Thymus (tissue), 11 donors: ENCODE data around the gene CHD9. TPM values are rescaled to one million over a fixed set of nuclear protein-coding genes. Genes with fewer than 3 reads are reported as not detected.

Experiments used
- DNase-seq, 9 donors: peaks; one replicate each; pipeline ENCODE4 v3.0.0-alpha.2; 2013; ENCODE audit warnings: low spot score in 9 of 9, low read depth in 6 of 9, missing footprints in 1 of 9
- H3K27ac ChIP-seq, 2 donors: one replicate each; pipeline ENCODE4 v1.5.1; 2013; ENCODE audit warnings: control low read depth in 1 of 2, low read depth in 1 of 2, low read length in 1 of 2, mild to moderate bottlenecking in 1 of 2, moderate library complexity in 1 of 2
- H3K27me3 ChIP-seq, 2 donors: one replicate each; pipeline ENCODE4 v1.5.1; 2013; ENCODE audit warnings: low read length in 1 of 2; ENCODE audit not compliant: control insufficient read depth in 2 of 2, insufficient read depth in 1 of 2
- H3K36me3 ChIP-seq, 2 donors: one replicate each; pipeline ENCODE4 v1.5.1; 2013; ENCODE audit warnings: low read length in 1 of 2, mild to moderate bottlenecking in 1 of 2, moderate library complexity in 1 of 2; ENCODE audit not compliant: control insufficient read depth in 2 of 2, insufficient read depth in 2 of 2
- H3K4me1 ChIP-seq, 2 donors: one replicate each; pipeline ENCODE4 v1.5.1; 2013; ENCODE audit warnings: low read length in 2 of 2; ENCODE audit not compliant: control insufficient read depth in 2 of 2, insufficient read depth in 2 of 2
- H3K4me3 ChIP-seq, 2 donors: one replicate each; pipeline ENCODE4 v1.5.1; 2013; ENCODE audit warnings: low read length in 2 of 2, control low read depth in 1 of 2, mild to moderate bottlenecking in 1 of 2
- H3K9me3 ChIP-seq, 2 donors: one replicate each; pipeline ENCODE4 v1.5.1; 2013; ENCODE audit warnings: low read length in 1 of 2, mild to moderate bottlenecking in 1 of 2; ENCODE audit not compliant: control insufficient read depth in 2 of 2, insufficient read depth in 1 of 2
- WGBS: extraction: QIAGEN DNeasy Blood & Tissue Kit; methylation state at CpG from one replicate; pipeline ENCODE4 v1.1.7; 2013; 5-methylcytosine and 5-hydroxymethylcytosine counted together
- polyA plus RNA-seq: library from polyadenylated mRNA; stranded (reverse); fragments of 200-250 nt; gene quantifications from one replicate; pipeline ENCODE4 v1.2.3, GENCODE V29; 2013
- total RNA-seq: library from RNA; stranded (reverse); fragments of 120-200 nt; gene quantifications from one replicate; pipeline ENCODE4 v1.2.4, GENCODE V29; 2013
- donor health status: healthy.

Gene CHD9
- total and polyA plus RNA-seq, 2 donors, result 15.3 to 43.7 TPM

- Histone ChIP-seq H3K4me1 (no peaks in the 10 kb centered on the region), H3K36me3 (no peaks in the 10 kb centered on the region), H3K4me3 (no peak overlapping the region), H3K9me3 (peaks cover 0 to 4% of the 10 kb centered on the region in 2 donors), H3K27me3 (peaks cover 0 to 2% of the 10 kb centered on the region in 2 donors), H3K27ac (no peak overlapping the region)
- DNase-seq, result no peak
- WGBS, result 93% methylated on average over 11 of the region's 11 CpGs
Observed at GRCh38 chr16:53355064-53355463, 300.3 kb downstream of the CHD9 start.

- DNase-seq, result no peak
- WGBS, result 65% methylated on average over 4 of the region's 4 CpGs
- no peak overlapping the region for H3K4me3 ChIP-seq
- H3K27ac ChIP-seq, result no peak overlapping the region
- peaks cover 0 to 2% of the 10 kb centered on the region in 2 donors for H3K27me3 ChIP-seq
- H3K4me1 ChIP-seq, result no peaks in the 10 kb centered on the region
- no peaks in the 10 kb centered on the region for H3K36me3 ChIP-seq
- H3K9me3 ChIP-seq, result no peaks in the 10 kb centered on the region
Observed at GRCh38 chr16:53356478-53357207, 301.9 kb downstream of the CHD9 start.

DNA sequence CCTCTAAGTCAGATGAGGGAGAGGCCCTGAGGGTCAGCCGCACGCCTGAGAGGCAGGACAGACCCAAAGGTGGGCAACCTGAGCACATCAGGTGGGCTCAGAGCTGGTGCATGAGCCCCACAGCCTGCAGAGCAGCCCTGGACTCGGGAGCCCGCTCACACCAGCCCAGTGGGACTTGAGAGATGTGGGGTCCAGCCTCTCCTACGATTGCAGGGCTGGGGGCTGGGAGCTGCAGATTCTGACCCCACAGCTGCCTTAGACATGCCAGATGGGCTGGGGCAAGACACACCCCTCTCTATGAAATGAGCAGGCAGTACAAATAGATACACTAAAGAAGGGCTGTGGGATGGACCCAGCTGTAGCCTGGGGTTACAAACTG, 302.4 kb downstream of the CHD9 start:
- Histone ChIP-seq H3K4me3 (no peak overlapping the region), H3K36me3 (no peaks in the 10 kb centered on the region), H3K9me3 (no peaks in the 10 kb centered on the region), H3K4me1 (no peaks in the 10 kb centered on the region), H3K27ac (no peak overlapping the region), H3K27me3 (peaks cover 0 to 2% of the 10 kb centered on the region in 2 donors)
- no peak for DNase-seq
- 92% methylated on average over 5 of the region's 5 CpGs for WGBS

GRCh38 chr16:53357955-53358354, 303.2 kb downstream of the CHD9 start:
- Histone ChIP-seq H3K4me1 (no peaks in the 10 kb centered on the region), H3K27ac (no peak overlapping the region), H3K27me3 (peaks cover 0 to 2% of the 10 kb centered on the region in 2 donors), H3K9me3 (no peaks in the 10 kb centered on the region), H3K36me3 (no peaks in the 10 kb centered on the region), H3K4me3 (no peak overlapping the region)
- WGBS, result 79% methylated on average over 4 of the region's 4 CpGs
- no peak for DNase-seq

DNA sequence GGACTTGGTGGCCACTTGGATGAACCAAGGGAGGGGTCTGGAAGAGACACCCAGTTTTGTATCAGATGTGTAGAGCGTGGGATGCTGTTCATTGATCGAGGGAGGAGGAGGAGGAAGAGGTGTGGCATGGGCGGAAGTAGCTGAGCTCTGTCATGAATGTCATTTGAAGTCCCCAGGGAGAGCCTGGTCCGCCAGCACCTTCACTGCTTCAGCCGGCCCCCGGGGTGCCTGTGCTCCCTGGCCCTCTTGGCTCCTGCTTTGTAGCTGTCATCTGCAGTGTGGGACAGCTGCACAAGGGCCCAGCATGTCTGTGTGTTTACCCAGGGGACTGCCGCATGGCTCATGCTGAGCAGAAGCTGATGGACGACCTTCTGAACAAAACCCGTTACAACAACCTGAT, 304.1 kb downstream of the CHD9 start:
- 78% methylated on average over 9 of the region's 9 CpGs for WGBS
- no peak for DNase-seq

DNA sequence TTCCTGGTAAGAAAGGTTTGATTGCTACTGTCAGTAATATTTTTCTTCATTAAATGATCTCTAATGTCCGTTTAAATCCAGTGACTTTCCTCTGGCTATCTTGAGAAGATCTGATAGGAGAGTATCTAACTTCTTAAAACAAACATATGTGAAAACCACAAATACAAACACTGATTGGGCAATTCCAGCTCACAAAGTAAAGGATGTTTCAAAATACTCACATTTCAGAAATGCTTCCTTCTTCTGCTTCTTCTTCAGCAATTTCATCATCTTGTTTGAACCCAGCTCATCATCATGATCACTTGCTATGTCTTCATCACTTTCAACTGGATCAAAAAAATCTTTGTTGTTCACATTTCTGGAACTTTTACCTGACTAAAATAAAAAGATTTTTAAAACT, 315.1 kb downstream of the CHD9 start:
- H3K27ac ChIP-seq, result no peak overlapping the region
- no peak for DNase-seq
- 81% methylated on average over 1 of the region's 1 CpG for WGBS
- no peak overlapping the region for H3K4me3 ChIP-seq
- peaks cover 2 to 10% of the 10 kb centered on the region in 2 donors for H3K9me3 ChIP-seq
- peaks cover 20 to 43% of the 10 kb centered on the region in 2 donors for H3K27me3 ChIP-seq
- H3K4me1 ChIP-seq, result peaks cover 6 to 8% of the 10 kb centered on the region in 2 donors
- no peaks in the 10 kb centered on the region for H3K36me3 ChIP-seq

More for the DNA sequence above, 304.1 kb downstream of the CHD9 start:
- no peaks in the 10 kb centered on the region for H3K9me3 ChIP-seq
- H3K36me3 ChIP-seq, result no peaks in the 10 kb centered on the region
- H3K27me3 ChIP-seq, result peaks cover 0 to 2% of the 10 kb centered on the region in 2 donors
- no peaks in the 10 kb centered on the region for H3K4me1 ChIP-seq
- no peak overlapping the region for H3K4me3 ChIP-seq
- no peak overlapping the region for H3K27ac ChIP-seq

GRCh38 chr16:53370827-53371226, 316.0 kb downstream of the CHD9 start:
- H3K4me1 ChIP-seq, result peaks cover 6 to 8% of the 10 kb centered on the region in 2 donors
- H3K9me3 ChIP-seq, result peaks cover 2 to 10% of the 10 kb centered on the region in 2 donors
- no peak for DNase-seq
- no peaks in the 10 kb centered on the region for H3K36me3 ChIP-seq
- H3K27ac ChIP-seq, result no peak overlapping the region
- no peak overlapping the region for H3K4me3 ChIP-seq
- peaks cover 20 to 46% of the 10 kb centered on the region in 2 donors for H3K27me3 ChIP-seq

DNA sequence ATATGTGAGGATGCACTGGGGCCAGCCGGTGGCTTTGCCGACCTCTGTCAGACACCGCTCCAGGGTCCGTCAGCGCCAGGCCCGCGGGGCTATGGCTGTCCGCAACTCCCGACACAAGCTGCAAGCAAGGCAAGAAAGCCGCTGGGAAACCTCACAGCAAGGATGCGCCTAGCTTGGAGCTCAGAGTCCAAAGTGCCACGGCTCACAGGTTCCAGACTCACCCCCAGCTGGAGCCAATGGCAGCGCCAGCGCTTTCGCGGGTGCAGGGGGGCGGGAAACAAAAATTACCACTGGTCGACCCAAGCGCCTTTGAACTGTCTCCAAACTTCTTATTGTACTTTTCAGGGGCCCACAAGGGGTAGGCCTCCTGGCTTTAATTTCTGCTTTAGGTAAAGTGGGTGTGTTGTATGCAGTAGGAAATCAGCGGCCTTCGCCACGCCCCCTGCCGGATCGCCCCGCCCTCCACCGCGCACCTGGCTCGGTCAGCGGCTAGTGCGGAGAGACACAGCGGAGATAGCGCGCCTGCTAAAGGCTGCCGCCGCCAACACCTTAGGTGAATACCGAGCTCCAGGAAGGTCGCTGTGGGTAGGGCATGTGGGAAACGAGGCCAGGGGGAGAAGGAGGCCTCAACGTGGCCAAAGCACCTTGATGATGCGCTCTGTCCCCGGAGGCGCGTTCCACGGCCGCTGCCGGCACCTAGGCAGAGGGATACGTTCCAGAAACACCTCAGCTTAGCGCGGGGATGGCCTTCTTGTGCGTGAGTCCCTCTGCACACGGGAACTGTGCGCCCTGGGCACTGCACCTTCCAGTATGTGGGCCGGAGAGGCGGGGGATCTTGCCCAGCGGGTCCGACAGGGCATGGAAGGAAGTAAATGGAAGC, 318.4 kb downstream of the CHD9 start:
- no peaks in the 10 kb centered on the region for H3K36me3 ChIP-seq
- 17% methylated on average over 56 of the region's 56 CpGs for WGBS
- peaks cover 2 to 10% of the 10 kb centered on the region in 2 donors for H3K9me3 ChIP-seq
- H3K4me1 ChIP-seq, result peaks cover 6 to 8% of the 10 kb centered on the region in 2 donors
- H3K27ac ChIP-seq, result peak overlapping the region in 1 of 2 donors; percentile 18
- peak overlapping the region in 1 of 2 donors; percentile 27 for H3K4me3 ChIP-seq
- DNase-seq, result peak in 7 of 9 donors; percentile 6 to 67 (median 33)
- peaks cover 20 to 46% of the 10 kb centered on the region in 2 donors for H3K27me3 ChIP-seq

DNA sequence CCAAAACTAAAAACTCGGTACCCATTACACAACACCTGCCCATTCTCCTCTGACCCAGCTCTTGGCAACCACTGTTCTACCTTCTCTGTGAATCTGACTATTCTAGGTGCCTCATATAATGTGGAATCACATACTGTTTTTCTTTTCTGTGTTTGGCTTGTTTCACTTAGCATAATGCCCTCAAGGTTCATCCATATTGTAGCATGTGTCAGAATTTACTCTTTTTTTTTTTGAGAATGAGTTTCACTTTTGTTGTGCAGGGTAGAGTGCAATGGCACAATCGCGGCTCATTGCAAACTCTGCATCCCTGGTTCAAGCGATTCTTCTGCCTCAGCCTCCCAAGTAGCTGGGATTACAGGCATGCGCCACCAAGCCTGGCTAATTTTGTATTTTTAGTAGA, 320.0 kb downstream of the CHD9 start:
- Histone ChIP-seq H3K27me3 (peaks cover 20 to 41% of the 10 kb centered on the region in 2 donors), H3K27ac (no peak overlapping the region), H3K4me1 (peaks cover 6 to 8% of the 10 kb centered on the region in 2 donors), H3K36me3 (no peaks in the 10 kb centered on the region), H3K9me3 (peaks cover 2 to 10% of the 10 kb centered on the region in 2 donors), H3K4me3 (no peak overlapping the region)
- WGBS, result 96% methylated on average over 5 of the region's 5 CpGs
- no peak for DNase-seq
